Measurements from ENCODE around the gene FOXC1.

Gene FOXC1

DNA sequence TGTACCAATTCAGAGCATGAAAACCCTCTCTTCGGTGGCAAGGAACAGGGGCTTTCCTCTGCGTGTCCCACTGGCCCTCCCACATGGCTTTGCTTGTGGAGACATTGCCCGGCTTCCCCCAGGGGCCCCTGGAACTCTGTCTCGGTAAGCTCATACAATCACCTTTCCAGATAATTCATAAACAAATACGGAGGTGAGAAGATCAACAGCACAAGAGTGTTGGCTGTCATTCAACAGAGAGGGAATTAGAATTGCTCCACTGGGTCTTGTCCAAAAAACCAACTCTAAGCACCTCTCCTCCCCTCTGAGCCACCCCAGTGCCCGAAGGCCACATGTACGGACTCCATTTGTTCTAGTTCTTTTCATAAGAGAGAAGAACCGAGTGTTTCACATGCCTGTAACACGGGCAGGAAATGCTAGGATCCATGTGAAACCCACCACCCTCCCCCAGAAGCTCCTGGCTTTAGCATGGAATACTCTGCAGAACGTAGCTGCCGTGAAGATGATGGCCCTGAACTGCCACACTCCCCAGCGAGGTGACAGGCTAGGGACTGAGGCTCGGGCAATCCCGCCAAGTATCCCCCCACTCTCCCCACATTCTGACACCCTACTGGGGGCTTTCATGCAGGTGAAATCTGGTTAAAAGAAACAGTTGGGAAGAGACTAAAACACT is 24.6 kb upstream of the FOXC1 start:
- no peak for DNase-seq (ENCODE audit: low read depth in 2 of 2)

GRCh38 chr6:1585669-1586049 is 24.1 kb upstream of the FOXC1 start:
- no peak for DNase-seq (ENCODE audit: low read depth in 2 of 2)

DNA sequence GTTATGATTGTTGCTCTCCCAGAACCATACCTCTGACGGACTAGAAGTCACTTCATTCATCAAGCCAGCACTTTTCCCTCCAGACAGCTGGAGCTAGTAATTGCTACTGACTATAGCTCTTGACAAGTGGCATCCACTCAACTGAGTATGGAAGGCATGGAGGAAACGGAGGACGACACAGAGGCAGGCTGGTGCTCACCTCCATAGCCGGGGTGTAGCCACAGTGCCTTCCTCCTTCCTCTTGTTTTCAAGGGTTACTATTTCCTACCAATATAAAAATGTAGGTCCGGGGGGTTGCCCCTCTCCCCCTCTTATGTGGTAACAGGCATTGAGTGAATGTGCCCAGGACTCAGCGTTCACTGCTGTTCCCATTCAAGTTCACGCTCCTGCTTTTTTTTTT is 23.5 kb upstream of the FOXC1 start:
- no peak for DNase-seq (ENCODE audit: low read depth in 2 of 2)

GRCh38 chr6:1586861-1587450 is 22.8 kb upstream of the FOXC1 start:
- no peak for DNase-seq (ENCODE audit: low read depth in 2 of 2)

DNA sequence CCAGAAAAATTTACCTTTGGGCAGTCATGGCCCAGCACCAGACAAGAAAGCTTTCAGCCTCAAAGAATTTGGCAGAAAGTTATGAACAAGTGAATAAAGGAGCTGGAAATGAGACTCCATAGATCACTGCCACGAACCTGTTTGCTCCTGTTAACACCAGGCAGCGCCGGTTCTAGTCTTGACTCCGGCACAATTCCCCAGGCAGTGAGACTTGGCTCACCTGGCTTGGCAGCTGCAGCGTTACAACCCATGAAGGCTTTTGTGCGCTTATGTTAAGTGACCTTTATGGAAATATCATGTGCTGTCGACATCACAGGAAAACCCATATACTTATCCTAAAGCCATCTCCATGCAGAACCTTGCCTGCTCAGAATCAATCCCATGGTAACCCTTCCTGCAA is 22.2 kb upstream of the FOXC1 start:
- no peak for DNase-seq (ENCODE audit: low read depth in 2 of 2)

- no peak for DNase-seq (ENCODE audit: low read depth in 2 of 2)
Observed at GRCh38 chr6:1587977-1588376, 21.7 kb upstream of the FOXC1 start.

DNA sequence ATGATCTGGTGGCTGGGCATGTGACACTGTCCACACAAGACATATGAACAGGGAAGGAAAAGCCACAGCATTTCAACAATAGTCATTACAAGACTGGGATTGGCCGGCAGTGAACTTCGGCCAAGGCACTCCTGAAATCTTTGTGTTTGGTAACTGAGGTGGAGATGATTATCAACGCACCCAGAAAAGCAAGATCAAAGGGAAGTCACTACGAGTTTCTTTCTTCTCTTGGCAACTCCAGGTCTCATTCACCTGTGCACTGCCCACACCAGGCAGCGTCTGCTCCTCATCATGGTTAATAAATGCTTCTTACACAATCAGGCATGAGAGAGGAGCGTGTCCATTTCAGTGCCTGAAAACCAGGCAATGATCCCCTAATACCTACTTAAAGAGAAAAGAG is 20.5 kb upstream of the FOXC1 start:
- no peak for DNase-seq (ENCODE audit: low read depth in 2 of 2)

DNA sequence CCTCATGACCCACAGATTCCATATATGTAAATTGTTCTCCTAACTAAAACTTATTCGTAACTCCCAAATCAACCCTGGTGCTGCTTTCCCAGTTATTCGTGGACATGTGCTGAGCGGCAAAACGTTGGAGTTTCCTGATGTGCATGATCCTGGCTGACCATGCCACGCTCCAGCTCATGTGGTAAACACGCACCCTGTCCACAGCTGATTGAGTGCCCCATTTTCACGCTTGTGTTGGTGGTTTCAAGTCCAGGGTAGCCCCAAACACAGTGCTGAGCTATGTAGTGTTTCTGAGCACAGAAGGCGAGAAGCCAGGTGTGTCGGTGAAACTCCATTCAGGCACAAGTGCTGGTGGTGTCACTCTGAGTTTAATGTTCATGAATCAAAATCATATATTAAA is 19.1 kb upstream of the FOXC1 start:
- DNase-seq (ENCODE audit: low read depth in 2 of 2) = no peak

DNA sequence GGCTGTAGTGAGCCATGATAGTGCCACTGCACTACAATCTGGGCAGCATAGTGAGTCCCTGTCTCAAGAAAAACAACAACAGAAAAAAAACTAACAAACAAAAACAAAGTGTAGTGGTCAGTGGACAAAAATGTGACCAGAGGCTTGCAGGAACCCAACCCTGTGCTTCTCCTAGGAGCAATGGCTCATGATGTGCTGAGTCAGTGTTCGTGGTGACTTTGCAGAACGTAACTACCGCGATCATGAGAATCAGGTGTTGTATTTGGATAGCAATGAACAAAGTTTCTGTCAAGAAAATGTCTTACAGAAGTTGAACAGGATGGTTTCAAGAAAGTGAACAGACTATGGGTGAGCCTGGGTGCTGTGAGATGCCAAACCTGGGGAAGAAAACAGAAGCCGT is 18.5 kb upstream of the FOXC1 start:
- DNase-seq (ENCODE audit: low read depth in 2 of 2) = no peak

GRCh38 chr6:1591926-1592325 is 17.8 kb upstream of the FOXC1 start:
- no peak for DNase-seq (ENCODE audit: low read depth in 2 of 2)

- no peak for DNase-seq (ENCODE audit: low read depth in 2 of 2)
Observed at GRCh38 chr6:1592852-1593251, 16.9 kb upstream of the FOXC1 start.

- no peak for DNase-seq (ENCODE audit: low read depth in 2 of 2)
Observed at GRCh38 chr6:1593286-1593957, 16.3 kb upstream of the FOXC1 start.

GRCh38 chr6:1593958-1594314 is 15.8 kb upstream of the FOXC1 start:
- no peak for DNase-seq (ENCODE audit: low read depth in 2 of 2)

- DNase-seq (ENCODE audit: low read depth in 2 of 2) = no peak
Observed at GRCh38 chr6:1594445-1595200, 15.1 kb upstream of the FOXC1 start.

GRCh38 chr6:1595271-1596087 is 14.2 kb upstream of the FOXC1 start:
- DNase-seq (ENCODE audit: low read depth in 2 of 2) = no peak

DNA sequence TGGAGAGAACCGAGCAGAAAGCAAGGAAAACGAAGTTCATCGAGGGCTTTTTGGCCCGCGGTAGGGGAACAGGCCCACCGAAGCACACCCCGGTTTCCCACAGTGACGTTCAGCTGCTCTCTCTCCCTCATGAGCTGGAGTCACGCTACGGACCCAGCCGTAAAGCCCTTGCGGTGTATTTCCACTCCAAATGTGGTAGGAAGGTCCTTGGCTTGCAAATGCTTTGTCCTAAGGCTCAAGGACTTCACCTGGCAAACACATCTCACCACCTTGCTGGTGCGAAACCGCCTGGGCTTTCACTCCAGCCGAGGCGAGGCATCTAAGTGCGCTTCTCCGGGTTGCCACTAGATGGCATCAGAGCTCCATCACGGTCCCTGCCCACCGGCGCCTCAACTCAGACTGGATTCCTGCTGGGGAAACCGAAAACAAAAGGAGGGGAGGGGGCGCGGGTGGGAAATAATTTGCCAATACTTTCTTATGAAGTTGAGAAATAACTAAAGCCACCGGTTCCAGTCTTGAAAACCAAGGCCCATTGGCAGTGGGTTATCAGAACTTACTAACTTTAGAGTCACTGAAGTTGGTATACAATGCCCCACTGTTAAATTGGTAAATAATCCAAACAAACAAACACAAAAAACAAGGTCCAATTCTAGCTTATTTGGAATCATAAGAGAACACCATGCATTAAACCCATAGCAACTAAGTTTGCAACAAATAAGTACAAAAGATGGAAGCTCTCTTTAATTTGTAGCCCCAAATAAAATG is 13.4 kb upstream of the FOXC1 start:
- peak; percentile 38 to 53 for DNase-seq (ENCODE audit: low read depth in 2 of 2)

GRCh38 chr6:1597121-1597744 is 12.5 kb upstream of the FOXC1 start:
- DNase-seq (ENCODE audit: low read depth in 2 of 2) = no peak

GRCh38 chr6:1597924-1598323 is 11.8 kb upstream of the FOXC1 start:
- no peak for DNase-seq (ENCODE audit: low read depth in 2 of 2)

GRCh38 chr6:1598433-1598832 is 11.3 kb upstream of the FOXC1 start:
- no peak for DNase-seq (ENCODE audit: low read depth in 2 of 2)

GRCh38 chr6:1598886-1599285 is 10.8 kb upstream of the FOXC1 start:
- DNase-seq (ENCODE audit: low read depth in 2 of 2) = no peak

DNA sequence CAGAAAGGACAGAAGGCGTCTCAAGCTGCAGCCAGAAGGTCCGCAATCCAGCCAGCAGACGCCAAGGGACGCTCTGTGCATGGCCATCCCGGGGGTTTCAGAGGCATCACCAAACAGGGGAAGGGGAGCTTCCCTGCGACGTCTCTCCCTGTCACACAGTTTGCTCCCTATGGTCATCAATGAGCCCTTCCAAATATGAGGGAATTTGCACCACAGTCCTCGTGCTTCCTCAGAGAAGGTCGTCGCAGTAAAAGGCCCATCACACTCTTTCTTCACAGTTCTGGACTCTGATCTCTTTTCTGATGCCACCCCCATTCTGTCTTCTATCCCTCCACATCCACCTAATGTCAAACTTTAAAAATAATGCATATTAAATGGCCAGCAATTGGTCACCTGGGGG is 10.2 kb upstream of the FOXC1 start:
- DNase-seq (ENCODE audit: low read depth in 2 of 2) = no peak
